Stimulated activated naive CD4-positive, alpha-beta T cell (primary cell): ENCODE data around the gene TMEM239.
"Not testable (repeated sequence)": the region's sequence is repeated elsewhere in the genome, so short reads cannot be mapped to it uniquely, and the experiment has no call there.

Experiments used
- DNase-seq, 6 experiments: peaks; one replicate each; lab custom pipeline; 2025; lab: John Stamatoyannopoulos, UW

The TMEM239 gene

DNA sequence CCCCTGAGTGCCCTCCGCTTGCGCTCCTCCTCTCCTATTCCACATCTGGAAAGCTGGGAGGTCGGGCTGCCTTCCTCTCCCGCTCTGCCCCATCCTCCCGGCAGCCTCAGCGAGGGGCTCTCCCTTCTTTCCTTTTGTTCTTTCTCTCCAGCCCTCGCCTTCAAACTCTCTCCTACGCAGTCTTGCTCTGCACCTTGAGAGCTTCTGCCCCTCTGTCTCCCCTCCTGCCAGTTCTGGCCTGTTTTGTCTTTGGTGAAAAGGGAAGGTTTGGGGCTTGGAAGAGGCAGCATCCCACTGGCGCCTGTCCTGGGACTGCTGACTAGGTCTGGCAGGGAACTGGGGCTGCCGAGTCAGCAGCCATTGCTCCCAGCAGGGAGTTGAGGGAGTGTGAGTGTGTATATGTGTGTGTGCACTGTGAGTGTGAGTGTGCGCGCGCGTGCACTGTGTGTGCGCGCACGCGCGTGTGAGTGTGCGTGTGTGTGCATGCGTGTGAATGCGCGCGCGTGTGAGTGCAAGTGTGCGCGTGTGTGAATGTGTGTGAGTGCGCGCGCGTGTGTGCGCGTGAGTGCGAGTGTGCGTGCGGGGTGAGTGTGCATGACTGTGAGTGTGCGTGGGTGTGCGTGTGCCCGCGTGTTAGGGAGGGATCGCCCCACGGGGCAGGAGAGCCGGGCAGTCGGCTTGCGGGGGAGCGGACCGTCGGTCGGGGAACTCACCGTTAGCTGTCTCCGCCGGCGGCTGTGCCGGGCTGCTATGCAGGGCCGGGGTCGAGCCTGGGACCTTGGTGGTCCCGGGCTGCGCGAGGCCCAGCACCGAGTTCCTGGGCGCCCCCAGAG lies 16.3 kb upstream of the TMEM239 start:
- no peak for DNase-seq

DNA sequence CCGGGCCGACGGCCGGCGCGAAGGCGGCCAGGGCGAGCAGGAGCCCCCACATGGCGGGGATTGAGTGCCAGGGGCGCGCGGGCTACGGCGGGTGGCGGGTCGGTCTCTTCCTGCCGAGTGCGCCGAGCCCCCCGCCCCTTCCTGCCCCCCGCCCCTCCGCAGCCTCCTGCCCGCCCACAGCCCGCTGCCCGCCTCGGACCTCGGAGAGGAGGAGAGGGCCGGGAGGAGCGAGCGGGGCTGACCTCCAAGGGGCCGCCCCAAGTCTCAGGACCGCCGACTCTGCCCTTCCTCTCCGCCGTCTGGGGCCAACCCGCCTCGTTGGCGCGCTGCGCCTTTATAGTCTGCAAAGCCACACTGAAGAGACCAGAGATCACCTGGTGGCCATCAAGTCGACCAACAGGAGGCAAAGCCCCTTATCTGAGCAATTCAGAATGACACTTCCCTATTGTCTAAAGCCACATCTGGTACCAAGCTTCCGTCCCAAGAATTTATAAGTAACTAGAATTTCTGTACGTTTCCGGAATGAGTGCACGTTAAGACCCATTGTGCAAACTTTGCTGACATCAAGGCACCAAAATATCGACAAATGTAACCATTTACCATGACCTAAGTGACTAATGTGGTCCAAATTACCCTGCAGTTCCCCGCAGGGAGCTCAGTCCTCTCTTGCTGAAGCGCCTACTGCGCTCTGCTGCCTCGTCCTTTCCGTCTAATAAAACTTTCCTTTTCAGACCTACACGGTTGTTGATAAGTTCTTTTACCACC lies 15.5 kb upstream of the TMEM239 start, which contains the start of gene CPXM1:
Gene CPXM1, minus strand, starts transcription at position 107 of the 765 bp plus-strand sequence. Its CDS starts 55 bp downstream, at position 52.
- peak in 1 of 6 experiments; percentile 6 for DNase-seq

GRCh38 chr20:2801286-2801728 lies 14.9 kb upstream of the TMEM239 start:
- no peak for DNase-seq

GRCh38 chr20:2804041-2804828 lies 11.9 kb upstream of the TMEM239 start:
- no peak for DNase-seq

DNA sequence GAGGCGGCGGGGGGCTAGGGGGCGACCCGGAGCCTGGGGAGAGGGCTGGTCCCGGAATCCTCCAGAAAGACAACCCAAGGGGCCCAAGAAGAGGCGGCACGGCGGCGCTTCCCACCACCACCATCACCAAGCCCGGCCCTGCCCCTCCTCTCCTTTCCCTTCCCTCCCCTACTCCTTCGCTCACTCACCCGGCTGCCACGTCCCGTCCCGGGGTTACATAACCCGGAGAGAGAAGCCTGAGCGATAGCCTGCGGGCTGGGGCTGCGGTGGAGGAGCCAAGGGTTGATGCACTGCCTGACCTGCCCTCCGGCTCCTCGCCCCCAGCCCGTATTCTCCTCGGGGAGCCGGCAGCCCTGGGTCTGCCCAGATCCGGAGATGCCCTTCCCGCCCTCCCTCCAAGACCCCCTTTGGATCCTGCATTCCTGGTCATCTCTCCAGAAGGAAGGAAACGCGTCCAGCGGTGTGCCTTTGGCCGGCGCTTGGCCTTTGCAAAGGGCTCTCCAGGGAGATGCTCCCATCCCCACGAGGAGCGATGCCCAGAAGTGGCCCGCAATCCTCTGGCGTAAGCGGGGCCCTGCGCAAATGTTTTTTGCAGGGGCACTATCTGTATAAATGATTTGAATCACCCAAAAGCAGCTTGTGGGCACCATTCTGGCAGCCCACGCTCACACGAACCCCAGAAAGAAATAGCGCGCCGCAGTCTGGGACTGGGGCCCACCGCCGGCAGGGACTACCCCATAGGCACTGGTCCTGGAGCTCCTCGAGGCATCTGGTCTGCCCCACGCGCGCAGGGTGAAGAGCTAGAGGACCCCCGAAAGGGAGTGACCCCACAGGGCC lies 11.1 kb upstream of the TMEM239 start:
- no peak for DNase-seq

DNA sequence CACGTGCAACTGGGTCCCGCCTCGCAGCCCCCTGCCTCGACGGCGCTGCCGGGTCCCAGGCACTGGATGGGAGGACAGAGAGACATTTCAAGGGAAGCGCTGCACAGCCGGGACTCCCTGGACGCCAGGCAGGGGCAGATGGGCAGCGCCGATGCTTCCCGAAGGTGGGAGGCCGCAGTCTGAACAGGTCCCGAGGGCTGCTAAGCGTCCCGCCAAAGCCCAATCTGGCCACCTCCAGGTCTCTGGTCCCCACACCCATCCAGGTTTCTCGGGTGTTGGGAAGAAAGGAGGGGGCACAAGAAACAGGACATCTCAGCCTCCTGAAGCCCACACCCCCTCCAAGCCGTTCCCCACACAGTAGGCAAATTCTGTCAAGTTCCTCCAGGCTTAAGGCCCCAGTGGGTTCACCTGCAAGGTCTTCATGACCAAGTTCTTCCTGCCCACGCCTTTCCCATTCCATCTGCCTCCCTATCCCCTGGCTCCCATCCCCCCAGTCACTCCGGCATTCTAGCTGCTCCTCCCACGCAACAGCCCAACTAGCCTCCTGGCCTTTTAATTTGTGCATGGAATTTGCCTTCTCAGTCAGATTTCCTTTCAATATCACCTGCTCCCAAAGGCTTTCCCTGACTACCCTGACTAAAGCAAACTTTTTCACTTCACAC lies 10.3 kb upstream of the TMEM239 start:
- DNase-seq = no peak

GRCh38 chr20:2806351-2806701 lies 9.8 kb upstream of the TMEM239 start:
- DNase-seq = no peak

DNA sequence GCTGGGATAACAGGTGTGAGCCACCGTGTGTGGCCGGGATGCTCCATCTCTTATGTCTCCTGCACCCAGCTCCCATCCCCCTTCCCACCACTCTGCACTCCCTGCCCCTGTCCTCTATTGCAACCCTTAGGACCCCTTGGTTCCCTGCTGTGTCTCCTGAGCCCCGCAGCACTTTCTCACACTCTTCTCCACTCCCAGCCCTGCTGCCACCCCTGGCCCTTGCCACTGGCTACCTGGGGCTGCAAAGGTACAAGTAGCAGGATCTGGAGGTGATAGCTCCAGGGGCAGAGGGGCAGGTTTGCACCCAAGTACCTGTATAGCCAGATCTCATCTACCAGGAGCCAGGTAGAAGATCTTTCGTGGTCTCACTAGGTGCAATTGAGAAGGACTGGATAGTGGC lies 9.1 kb upstream of the TMEM239 start:
- peak in 2 of 6 experiments; percentile 4 to 43 for DNase-seq

GRCh38 chr20:2807929-2808328 lies 8.2 kb upstream of the TMEM239 start:
- not testable (repeated sequence) for DNase-seq

DNA sequence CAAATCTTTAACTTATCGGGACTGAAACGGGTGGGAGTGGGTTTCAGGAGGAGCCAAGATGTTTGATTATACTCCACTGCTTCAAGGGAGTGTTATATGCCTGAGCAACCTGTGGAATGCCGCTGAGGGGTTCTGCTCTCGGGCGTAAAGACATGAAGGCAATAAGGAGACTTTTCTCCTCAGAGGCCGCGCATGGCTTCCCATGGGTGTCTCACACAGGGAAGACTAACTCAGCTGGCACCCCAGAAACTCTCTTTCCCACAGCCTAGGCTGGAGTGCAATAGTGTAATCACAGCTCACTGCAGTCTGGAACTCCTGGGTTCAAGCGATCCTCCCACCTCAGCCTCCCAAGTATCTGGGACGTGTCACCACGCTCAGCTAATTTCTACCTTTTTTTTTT lies 6.5 kb upstream of the TMEM239 start:
- DNase-seq = no peak

DNA sequence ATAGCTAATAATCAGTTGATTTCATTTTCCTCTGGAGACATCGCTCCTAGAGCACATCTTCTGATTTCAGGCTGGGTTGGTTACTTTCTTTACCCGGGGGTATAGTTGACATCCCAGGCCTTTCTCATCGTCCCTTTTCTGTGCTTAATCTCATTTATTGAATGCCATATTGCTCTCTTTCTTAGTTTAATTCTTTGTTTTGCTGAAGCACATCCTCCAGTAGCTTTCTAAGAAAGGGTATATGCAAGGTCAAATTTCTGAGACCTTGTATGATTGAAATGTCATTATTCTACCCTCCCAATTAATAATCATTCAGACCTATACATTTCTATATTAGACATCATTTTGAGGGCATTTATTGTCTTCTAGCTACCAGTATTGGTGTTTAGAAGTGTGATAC lies 4.0 kb upstream of the TMEM239 start:
- DNase-seq = no peak

- no peak for DNase-seq
These were observed 2.1 kb upstream of the TMEM239 start for GRCh38 chr20:2814076-2814475.

DNA sequence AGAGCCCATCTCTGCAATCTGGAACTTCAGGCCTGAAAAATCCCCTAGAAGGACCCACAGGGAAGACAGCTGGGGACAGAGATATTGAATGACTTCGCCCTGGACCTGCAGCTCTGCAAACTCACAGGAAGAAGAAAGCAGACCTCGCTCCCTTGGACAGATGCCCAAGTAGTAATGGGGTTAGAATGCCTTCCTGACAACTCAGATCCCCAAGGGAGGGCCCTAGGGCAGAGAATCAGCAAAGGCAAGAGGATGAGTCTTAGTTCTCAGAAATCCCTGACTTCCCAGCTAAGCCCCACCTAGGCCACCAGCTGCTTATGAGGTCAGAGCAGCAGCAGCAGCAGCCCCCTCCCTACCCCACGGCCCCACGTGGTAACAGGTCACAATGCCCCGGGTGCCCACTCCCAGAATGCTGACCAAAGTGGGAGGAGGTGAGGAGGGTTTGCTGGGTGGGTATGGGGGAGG lies 1.5 kb upstream of the TMEM239 start, which contains the start of gene C20orf141:
Gene C20orf141, plus strand, starts transcription at position 401 of the 465 bp plus-strand sequence. CDS start 198 bp downstream, outside the sequence.
- DNase-seq = no peak

DNA sequence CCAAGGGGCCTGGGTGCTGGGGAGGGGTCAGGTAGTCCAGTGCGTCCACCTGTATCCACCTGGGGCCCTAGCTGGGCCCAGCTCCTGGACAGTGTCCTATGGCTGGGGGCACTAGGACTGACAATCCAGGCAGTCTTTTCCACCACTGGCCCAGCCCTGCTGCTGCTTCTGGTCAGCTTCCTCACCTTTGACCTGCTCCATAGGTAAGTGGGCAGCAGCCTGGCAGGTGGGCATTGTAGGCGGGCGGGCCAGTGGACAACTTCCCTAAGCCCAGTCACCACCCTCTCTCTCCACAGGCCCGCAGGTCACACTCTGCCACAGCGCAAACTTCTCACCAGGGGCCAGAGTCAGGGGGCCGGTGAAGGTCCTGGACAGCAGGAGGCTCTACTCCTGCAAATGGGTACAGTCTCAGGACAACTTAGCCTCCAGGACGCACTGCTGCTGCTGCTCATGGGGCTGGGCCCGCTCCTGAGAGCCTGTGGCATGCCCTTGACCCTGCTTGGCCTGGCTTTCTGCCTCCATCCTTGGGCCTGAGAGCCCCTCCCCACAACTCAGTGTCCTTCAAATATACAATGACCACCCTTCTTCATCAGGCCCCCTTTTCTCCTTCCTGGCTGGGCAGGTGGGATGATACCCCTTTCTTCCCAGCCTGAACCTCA lies 793 bp upstream of the TMEM239 start:
- DNase-seq = no peak

DNA sequence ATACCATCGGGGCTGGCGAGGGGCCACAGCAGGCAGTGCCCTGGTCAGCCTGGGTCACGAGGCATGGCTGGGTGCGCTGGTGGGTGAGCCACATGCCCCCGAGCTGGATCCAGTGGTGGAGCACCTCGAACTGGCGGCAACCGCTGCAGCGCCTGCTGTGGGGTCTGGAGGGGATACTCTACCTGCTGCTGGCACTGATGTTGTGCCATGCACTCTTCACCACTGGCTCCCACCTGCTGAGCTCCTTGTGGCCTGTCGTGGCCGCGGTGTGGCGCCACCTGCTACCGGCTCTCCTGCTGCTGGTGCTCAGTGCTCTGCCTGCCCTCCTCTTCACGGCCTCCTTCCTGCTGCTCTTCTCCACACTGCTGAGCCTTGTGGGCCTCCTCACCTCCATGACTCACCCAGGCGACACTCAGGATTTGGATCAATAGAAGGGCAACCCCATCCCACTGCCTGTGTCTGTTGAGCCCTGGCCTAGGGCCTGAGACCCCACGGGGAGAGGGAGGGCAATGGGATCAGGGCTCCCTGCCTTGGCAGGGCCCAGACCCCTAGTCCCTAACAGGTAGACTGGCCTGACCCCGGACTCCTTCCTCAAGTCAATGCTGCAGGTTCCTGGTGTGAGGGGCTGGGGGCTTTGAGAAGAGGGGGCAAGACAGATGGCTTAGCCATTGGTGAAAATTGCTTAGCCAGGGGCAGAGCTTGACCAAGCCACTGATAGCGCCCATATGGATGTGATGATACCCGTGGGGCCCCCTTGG lies 598 bp downstream of the TMEM239 start:
- no peak for DNase-seq

DNA sequence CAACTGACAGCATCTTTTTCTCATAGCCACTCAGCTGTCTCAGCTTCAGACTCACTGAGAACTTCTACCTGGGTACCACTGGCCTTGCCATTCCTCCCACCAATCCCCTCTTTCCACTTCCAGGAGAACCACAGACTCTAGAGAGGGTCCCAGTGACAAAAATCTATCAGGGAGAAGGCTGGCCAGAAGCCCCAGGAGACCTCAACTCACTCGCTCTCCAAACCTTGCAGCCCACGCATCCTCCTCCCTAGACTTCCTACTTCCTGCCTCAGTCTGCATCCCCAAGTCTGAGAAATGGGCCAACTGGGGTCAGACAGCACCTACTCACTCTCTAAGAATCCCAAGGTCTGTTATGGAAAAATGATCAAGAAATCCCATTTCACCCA lies 1.2 kb downstream of the TMEM239 start:
- DNase-seq = no peak

DNA sequence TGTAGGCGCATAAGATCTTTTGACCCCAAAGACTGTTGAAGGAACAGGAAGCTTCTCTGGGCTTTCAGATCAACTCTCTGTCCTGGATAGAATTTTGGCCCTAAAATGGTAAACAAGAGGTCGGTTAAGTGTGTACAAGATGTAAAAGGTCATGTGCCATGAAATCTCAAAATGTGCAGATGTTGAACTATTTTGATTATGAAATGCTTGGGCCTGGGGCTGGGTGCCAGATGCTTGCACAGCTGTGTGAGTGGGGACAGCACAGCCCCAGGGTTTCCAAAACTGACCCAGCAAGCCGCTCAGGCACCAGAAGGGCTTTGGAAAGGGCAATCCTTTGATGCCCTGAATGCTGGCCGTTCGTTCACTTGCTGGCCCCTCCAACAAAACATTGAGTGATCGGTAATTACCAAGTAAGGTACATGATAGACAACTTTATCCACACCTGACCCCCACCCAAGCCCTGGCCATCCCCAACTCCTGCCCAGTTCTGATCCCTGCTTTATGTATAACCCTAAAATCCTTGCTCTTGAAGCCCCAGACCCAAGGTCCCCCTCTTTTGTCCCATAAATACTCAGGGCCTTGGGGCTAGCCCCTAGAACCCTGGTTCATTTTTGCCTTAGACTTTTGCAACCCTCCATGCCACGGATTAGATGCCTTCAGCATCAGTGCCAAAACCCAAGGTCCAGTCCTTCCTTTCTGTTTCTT lies 1.9 kb downstream of the TMEM239 start:
- DNase-seq = no peak

- DNase-seq = no peak
These were observed 4.1 kb downstream of the TMEM239 start for GRCh38 chr20:2820084-2820895.
